ENCODE data around the gene CCDC102A. TPM values are rescaled to one million over a fixed set of nuclear protein-coding genes. Genes with fewer than 3 reads are reported as not detected.

Gene CCDC102A
- 6.6 to 9.9 TPM (median 8.3 TPM) in 5 replicates for total RNA-seq (2022; extraction: Qiagen RNA extraction)

DNA sequence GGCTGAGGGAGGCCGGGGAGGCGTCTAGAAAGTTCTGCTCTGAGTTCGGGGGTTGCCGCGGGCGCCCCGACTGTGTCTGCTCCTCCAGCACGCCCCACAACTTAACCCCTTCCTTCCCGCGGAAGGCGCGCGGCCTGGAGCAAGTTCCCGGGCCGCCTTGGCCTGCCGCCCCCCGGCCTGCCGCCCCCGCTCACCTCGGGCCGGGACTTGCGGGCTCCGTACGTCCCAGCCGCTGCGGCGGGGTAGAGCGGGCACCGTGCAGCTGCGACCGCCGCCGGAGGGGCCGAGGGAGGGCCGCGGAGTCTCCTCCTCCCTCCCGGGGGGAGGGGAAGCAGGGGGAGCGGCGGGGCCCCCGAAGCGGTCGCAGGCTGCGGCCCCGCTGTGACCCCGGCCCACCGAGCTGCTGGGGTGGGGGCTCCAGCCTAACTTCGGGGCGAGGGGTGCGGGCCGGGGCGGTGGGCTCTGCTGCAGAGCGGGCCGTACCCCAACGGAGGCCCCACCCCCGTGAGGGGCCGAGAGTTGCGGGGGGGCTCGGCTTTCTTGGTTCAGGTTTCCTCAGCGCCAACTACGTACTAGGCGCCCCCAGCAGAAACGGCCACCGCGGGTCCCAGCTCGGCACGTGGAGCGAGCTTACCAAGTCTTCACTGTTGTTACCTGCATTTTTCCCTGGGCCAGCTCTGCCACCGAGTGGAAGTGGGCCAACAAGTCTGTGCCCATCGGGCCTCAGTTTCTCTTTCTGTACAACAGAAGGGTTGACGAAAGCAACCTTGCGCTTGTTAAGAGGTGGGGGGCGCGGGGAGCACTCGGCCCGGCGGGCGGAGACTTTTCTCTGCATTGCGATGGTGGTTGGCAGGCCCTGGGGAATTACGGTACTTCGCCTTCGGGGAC lies at the start of gene CCDC102A:
Gene CCDC102A, minus strand, starts transcription at position 266 of the 888 bp plus-strand sequence. CDS start 7,394 bp downstream, outside the sequence.

DNA sequence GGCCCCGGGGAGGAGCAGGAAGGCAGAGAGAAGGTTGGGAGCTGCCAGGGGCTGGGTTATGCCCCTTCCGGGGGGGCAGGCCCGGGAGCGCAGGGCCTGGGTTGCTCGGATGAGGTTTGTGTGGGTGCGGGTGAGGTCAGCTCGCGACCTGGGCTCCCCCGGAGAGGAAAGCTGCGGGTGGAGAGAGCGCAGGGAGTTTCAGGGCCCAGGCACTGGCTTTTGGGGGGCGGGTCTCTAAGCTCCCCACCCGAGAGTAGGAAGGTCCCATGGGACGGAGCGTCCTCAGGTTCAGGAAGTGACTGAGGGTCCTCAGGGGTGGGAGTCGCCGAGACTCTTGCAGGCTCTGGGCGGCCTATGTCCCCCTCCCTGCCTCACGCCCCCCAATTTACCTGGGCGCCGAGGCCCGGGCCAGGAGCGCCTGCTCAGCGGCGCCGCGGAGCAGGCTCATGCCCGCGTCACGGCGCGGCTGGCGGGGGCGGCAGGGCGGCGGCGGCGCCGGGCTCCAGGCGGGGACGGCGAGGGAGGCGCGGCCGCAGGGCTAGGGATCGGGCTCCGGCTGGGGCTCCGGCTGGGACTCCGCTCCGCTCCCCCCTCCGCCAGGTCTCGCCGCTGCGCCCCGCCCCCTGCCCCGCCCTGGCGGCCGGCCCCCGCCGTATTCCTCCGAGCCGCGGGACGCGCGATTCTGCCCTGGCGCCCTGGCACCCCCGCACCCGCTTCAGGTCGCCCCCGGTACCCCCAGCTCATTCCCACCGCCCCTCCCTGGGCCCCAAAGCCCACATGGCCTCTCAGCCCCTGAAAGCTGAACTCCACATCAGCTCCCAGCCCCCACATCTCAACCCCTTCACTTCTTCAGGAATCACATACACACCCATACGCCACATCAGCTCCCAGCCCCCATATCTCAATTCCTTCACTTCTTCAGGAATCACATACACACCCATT lies 50.2 kb downstream of the CCDC102A start, which contains the start of gene DOK4:
Gene DOK4, minus strand, starts transcription at position 578 of the 942 bp plus-strand sequence. CDS start 6,986 bp downstream, outside the sequence.

DNA sequence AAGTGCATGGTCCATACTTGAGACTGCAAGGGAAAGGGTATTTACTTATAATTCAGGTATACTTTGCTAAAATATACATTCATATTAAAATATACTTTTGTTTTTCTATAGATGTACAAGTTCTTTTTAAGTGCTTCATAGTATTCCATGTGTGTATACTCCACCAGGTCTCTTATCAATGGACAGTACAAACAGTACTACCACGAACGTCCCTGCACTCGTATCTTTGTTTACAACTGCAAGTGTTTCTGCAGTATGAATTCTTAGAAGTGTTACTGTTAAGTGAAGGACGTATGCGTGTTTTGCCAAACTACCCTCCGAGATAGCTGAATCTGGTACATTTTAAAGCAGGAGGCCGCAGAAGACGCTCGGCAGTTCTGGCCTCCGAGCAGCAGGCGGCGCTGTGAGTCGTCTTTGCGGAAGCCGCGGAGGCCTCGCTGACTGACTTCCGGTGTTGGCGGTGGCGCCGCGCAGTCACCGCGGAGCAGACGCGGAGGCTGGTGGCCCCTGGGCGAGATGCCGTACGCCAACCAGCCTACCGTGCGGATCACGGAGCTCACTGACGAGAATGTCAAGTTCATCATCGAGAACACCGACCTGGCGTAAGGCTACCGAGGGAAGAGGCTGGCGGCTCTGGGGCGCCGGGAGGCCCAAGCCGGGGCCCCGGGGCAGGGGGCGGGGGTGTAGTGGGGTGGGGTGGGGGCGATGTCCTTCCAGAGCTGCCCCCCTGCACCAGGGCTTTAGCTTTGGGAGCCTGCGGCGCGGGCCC lies 74.0 kb downstream of the CCDC102A start, which contains the start of gene POLR2C:
Gene POLR2C, plus strand, starts transcription at position 471 of the 769 bp plus-strand sequence. Its CDS starts 46 bp downstream, at position 517.

Other genes with a start within 250 kb of the CCDC102A start
- gene CCL22, start 177.8 kb downstream of the CCDC102A start, total RNA-seq (2022; extraction: Qiagen RNA extraction), result 0.02 to 0.07 TPM (median 0.05 TPM) in 4 of 5 replicates, not detected in the other
- gene CX3CL1, start 164.1 kb downstream of the CCDC102A start, total RNA-seq (2022; extraction: Qiagen RNA extraction), result 0.03 to 0.17 TPM (median 0.07 TPM) in 5 replicates
- not detected in 5 replicates for gene CCL17, start 131.8 kb downstream of the CCDC102A start, total RNA-seq (2022; extraction: Qiagen RNA extraction)
- 70.1 to 90.2 TPM (median 76.5 TPM) in 5 replicates for gene CIAPIN1, start 89.2 kb downstream of the CCDC102A start, total RNA-seq (2022; extraction: Qiagen RNA extraction)
- gene COQ9, start 89.1 kb downstream of the CCDC102A start, total RNA-seq (2022; extraction: Qiagen RNA extraction), result 40.1 to 53.3 TPM (median 51.4 TPM) in 5 replicates
- gene POLR2C, start 73.9 kb downstream of the CCDC102A start, total RNA-seq (2022; extraction: Qiagen RNA extraction), result 105 to 158 TPM (median 114 TPM) in 5 replicates
- 33.9 to 50.3 TPM (median 41.5 TPM) in 5 replicates for gene DOK4, start 50.1 kb downstream of the CCDC102A start, total RNA-seq (2022; extraction: Qiagen RNA extraction)
- 0.05 to 0.08 TPM (median 0.06 TPM) in 5 replicates for gene ADGRG5, start 6.1 kb upstream of the CCDC102A start, total RNA-seq (2022; extraction: Qiagen RNA extraction)
- gene ADGRG1, start 92.1 kb upstream of the CCDC102A start, total RNA-seq (2022; extraction: Qiagen RNA extraction), result 157 to 234 TPM (median 197 TPM) in 5 replicates
- gene ADGRG3, start 131.7 kb upstream of the CCDC102A start, total RNA-seq (2022; extraction: Qiagen RNA extraction), result 0.36 to 0.72 TPM (median 0.56 TPM) in 5 replicates
- gene DRC7, start 158.2 kb upstream of the CCDC102A start, total RNA-seq (2022; extraction: Qiagen RNA extraction), result 0.03 to 0.06 TPM (median 0.05 TPM) in 4 of 5 replicates, not detected in the other
- gene KATNB1, start 199.2 kb upstream of the CCDC102A start, total RNA-seq (2022; extraction: Qiagen RNA extraction), result 14.3 to 23.1 TPM (median 21.9 TPM) in 5 replicates

Data from A549 treated with CORT108297 at 1 μM for 4 hours (cell line).